Stimulated activated CD8-positive, alpha-beta memory T cell treated with anti-CD3 and anti-CD28 coated beads, Interleukin-15, amount 100 ng/mL, for 4 hours (primary cell): Measurements from ENCODE around the gene RBBP6.
"Not testable (repeated sequence)": the region's sequence is repeated elsewhere in the genome, so short reads cannot be mapped to it uniquely, and the experiment has no call there.

Source experiments
- DNase-seq, 2 donors: peaks; one replicate each; pipeline ENCODE4 v3.0.0-alpha.2; 2020; ENCODE audit warnings: low read depth in 2 of 2

Gene RBBP6

GRCh38 chr16:24539295-24539849, at the start of gene RBBP6:
RBBP6 (plus strand) TSS chr16:24539566; CDS start chr16:24540627, 1,061 bp downstream.
- DNase-seq, result peak; percentile 82 to 86

DNA sequence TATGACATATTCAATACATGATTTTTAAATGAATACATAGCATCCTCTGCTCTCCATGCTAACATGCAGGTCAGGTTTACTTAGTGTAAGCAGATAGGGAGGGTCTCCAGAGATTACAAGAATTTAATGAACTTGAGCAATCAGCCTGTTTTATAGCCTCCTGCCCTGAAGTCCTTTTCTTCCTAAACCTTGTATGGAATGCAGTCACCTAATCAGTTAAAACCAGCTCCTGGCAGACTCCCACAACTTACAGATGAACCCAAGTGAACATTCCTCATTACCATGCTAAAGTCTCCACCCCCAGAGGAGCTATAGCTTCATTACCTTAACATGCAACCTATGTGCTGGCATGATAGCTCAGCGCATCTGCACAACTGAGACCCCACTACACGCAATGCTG, 48.5 kb upstream of the RBBP6 start:
- DNase-seq, result no peak

DNA sequence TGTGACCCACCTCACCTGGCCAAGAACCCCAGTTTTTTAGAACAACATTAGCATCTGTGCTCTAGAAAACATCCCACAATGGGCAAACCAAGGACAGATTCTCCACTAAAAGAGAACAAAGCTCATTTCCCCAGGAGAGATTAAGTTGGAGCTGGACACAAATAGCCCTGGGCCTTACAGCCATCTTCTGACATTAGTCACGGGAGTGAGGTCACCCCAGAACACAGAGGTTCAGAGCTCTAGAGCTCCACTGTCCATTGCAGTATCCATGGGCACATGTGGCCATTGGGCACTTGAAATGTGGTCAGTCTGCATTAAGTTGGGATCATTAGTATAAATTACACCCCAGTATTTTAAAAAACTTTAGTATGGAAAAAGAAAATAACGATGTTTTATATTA, 47.6 kb upstream of the RBBP6 start:
- DNase-seq, result no peak

GRCh38 chr16:24493821-24494220, 45.5 kb upstream of the RBBP6 start:
- no peak for DNase-seq

GRCh38 chr16:24495207-24495606, 44.2 kb upstream of the RBBP6 start:
- not testable (repeated sequence) for DNase-seq

GRCh38 chr16:24497440-24497839, 41.9 kb upstream of the RBBP6 start:
- no peak for DNase-seq

DNA sequence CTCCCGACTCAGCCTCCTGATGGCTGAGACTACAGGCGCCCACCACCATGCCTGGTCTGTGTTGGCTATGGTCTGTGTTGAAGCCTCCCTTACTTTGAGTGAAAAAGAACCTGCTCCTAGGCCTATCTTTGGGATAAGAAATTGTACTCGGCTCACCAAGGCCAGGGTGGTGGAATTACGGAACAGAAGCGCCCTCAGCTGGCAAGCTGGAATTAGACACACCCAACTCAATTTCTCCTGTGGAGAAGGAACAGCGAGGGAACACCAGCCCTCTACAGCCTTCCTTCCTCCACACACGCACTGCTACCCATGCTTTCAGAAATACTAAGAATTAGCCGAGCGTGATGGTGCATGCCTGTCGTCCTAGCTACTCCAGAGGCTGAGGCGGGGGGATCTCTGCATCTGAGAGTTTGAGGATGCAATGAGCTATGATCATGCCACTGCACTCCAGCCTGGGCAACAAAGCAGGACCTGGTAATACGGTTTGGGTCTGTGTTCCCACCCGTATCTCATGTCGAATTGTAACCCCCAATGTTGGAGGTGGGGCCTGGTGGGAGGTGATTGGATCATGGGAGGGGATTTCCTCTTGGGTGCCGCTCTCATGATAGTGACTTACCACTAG, 40.1 kb upstream of the RBBP6 start:
- no peak for DNase-seq

DNA sequence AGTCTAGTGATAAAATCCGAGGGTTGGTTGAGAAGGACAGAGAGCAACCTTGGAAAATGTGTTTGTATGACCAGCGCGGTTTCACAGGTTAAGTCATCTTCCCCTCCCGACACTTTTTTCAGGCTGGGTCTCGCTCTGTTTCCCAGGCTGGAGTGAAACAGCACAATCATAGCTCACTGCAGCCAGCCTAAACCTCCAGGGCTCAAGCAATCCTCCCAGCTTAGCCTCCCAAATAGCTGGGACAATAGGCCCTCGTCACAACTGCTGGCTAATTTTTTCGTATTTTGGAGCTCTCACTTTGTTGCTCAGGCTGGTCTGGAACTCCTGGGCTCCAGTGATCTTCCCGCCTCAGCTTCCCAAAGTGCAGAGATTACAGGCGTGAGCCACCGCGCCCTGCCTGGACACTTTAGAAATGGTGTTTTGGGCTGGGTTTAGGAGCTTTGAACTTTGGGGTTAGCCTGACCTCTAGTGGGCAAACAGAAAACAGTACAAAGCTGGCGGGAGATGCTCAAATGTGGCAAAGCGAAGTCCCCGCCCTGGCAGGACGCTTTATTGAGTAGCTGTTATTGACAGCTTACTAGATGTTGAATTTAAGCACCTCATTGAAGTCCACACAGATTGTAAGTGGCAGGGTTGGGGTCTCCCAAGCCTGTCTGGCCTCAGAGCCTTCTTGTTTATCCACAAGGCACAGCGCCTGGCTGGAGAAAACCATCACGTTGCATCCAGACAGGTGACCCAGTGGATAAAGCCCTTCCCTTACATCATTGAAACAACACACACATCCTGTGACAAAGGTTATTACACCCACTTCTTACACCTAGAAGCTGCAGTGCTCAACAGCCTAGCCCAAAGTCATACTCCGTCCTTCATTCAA, 34.7 kb upstream of the RBBP6 start:
- peak; percentile 5 to 11 for DNase-seq

- DNase-seq, result no peak
Measured at GRCh38 chr16:24505959-24506358, 33.4 kb upstream of the RBBP6 start.

DNA sequence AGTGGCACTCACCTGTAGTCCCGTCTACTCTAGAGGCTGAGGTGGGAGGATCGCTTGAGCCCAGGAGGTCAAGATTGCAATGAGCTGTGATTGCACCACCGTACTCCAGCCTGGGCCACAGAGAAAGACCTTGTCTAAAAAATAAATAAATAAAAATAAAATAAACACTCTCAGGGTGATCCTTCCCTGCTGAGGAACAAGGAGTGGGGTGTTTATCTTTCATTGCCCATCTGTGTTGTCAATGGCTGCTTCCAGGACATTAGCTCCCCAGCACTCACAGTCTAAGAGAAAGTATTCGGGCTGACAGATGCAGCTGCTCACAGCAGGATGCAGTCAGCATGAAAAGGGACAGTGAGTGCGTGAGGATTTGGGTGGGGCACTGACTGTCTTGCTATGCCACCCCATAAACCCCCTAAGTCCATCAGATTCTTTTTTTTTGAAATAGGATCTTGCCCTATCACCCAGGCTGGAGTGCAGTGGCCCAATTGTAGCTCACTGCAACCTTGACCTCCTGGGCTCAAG, 31.3 kb upstream of the RBBP6 start:
- DNase-seq, result no peak

- no peak for DNase-seq
Measured at GRCh38 chr16:24508614-24509013, 30.8 kb upstream of the RBBP6 start.

DNA sequence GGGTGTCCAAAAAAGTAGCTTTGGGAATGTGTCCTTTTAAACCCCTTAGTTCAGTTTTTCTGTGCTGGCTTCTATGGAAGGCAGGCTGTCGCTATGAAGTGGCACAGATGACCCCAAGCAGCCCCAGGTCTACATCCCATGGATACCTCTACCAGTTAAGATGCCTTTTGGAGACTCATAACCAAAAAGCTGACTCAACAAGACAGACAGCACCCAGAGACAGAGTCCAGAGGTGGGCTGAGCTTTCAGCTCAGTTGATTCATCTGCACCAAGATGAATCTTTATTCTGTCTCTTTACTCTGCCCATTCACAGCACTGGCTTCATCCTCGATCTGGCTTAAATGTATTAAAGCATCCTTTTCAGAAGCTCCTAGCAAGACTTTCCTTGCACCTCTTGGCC, 29.8 kb upstream of the RBBP6 start:
- DNase-seq, result no peak

DNA sequence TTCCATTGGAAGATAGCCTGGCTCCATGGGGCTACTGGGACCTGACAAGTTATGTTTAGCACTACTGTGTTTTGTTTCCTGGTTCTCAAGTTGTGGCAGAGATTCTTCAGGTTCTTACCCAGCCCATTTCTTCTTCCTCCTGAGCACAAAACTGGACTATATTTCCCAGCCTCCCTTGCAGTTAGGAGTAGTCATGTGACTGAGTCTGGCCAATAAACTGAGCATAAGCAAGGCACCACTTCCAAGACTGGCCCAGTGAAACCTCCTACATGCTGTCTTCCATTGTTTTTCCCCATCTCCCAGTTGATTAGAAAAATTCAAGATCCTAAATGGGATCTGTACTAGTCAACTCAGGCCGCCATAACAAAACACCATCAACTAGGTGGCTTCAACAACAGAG, 28.2 kb upstream of the RBBP6 start:
- no peak for DNase-seq

GRCh38 chr16:24511792-24512191, 27.6 kb upstream of the RBBP6 start:
- no peak for DNase-seq

GRCh38 chr16:24514096-24514495, 25.3 kb upstream of the RBBP6 start:
- DNase-seq, result no peak

- DNase-seq, result no peak
Measured at GRCh38 chr16:24515186-24515585, 24.2 kb upstream of the RBBP6 start.

- DNase-seq, result peak in 1 of 2 donors; percentile 45
Measured at GRCh38 chr16:24516900-24517669, 22.3 kb upstream of the RBBP6 start.

GRCh38 chr16:24518498-24518897, 20.9 kb upstream of the RBBP6 start:
- no peak for DNase-seq

GRCh38 chr16:24520983-24521382, 18.4 kb upstream of the RBBP6 start:
- DNase-seq, result no peak

- DNase-seq, result no peak
Measured at GRCh38 chr16:24522751-24523150, 16.6 kb upstream of the RBBP6 start.

DNA sequence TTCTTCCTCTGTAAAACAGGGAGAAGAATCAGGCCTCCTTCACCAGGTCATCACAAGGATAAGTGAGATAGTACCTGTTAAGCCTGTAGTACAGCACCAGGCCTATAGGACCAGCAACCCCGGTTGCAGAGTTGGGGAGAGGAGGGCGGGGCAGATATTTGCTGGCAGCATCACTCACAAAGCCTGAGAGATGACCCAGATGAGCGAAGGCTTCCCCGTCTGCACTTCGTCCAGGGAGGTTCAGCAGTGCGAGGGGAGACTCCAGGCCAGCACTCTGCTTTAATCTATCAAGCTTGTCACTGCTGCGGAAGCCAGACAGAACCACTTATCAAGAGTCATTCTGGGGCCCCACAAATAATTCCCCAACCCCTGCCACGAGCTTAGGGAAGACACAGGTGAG, 15.8 kb upstream of the RBBP6 start:
- no peak for DNase-seq
